Trophoblast cell (in vitro differentiated cells and primary cell): Measurements from ENCODE around the gene LRRC4B.
"Not testable (repeated sequence)": the region's sequence is repeated elsewhere in the genome, so short reads cannot be mapped to it uniquely, and the experiment has no call there.

Experiments used
- DNase-seq, 2 donors: peaks; one replicate each; pipeline ENCODE4 v3.0.0-alpha.2; 2016
- H2AFZ ChIP-seq: 2 replicates; pipeline ENCODE4 v1.6.1; 2013; ENCODE audit warnings: low read length, moderate library complexity, mild to moderate bottlenecking; ENCODE audit not compliant: insufficient read depth, poor library complexity
- H2AK5ac ChIP-seq: 2 replicates; pipeline ENCODE4 v1.6.1; 2013; ENCODE audit warnings: mild to moderate bottlenecking, low read length
- H2BK120ac ChIP-seq: 2 replicates; pipeline ENCODE4 v1.6.1; 2013; ENCODE audit warnings: low read length, mild to moderate bottlenecking, moderate library complexity; ENCODE audit not compliant: insufficient read depth, poor library complexity
- H2BK12ac ChIP-seq: 2 replicates; pipeline ENCODE4 v1.6.1; 2013; ENCODE audit warnings: mild to moderate bottlenecking, low read length, moderate library complexity
- H2BK5ac ChIP-seq: 2 replicates; pipeline ENCODE4 v1.6.1; 2013; ENCODE audit warnings: low read length, low read depth, moderate library complexity, mild to moderate bottlenecking; ENCODE audit not compliant: poor library complexity
- H3K14ac ChIP-seq: 2 replicates; pipeline ENCODE4 v1.6.1; 2013; ENCODE audit warnings: mild to moderate bottlenecking, low read length
- H3K18ac ChIP-seq: 2 replicates; pipeline ENCODE4 v1.6.1; 2013; ENCODE audit warnings: mild to moderate bottlenecking, low read length
- H3K23ac ChIP-seq: 2 replicates; pipeline ENCODE4 v1.6.1; 2013; ENCODE audit warnings: low read length
- H3K27ac ChIP-seq: 2 replicates; pipeline ENCODE4 v1.5.1; 2013; ENCODE audit warnings: low read depth, mild to moderate bottlenecking, inconsistent platforms, low read length, moderate library complexity
- H3K27me3 ChIP-seq: 2 replicates; pipeline ENCODE4 v1.6.1; 2013; ENCODE audit warnings: inconsistent platforms, mild to moderate bottlenecking, low read length, moderate library complexity; ENCODE audit not compliant: insufficient read depth
- H3K36me3 ChIP-seq, 2 experiments: 1 replicate in 1 of 2; 2 replicates in 1 of 2; pipeline ENCODE4 v1.6.1; 2013; ENCODE audit warnings: low read length in 2 of 2, mild to moderate bottlenecking in 2 of 2, moderate library complexity in 1 of 2; ENCODE audit not compliant: insufficient read depth in 2 of 2, control insufficient read depth in 1 of 2
- H3K4ac ChIP-seq: 2 replicates; pipeline ENCODE4 v1.6.1; 2013; ENCODE audit warnings: low read depth, mild to moderate bottlenecking, low read length, moderate library complexity
- H3K4me1 ChIP-seq, 2 experiments: 1 replicate in 1 of 2; 2 replicates in 1 of 2; pipeline ENCODE4 v1.6.1; 2013; ENCODE audit warnings: low read length in 2 of 2, mild to moderate bottlenecking in 2 of 2, moderate library complexity in 1 of 2; ENCODE audit not compliant: insufficient read depth in 2 of 2, control insufficient read depth in 1 of 2
- H3K4me2 ChIP-seq: 2 replicates; pipeline ENCODE4 v1.6.1; 2013; ENCODE audit warnings: inconsistent platforms, mild to moderate bottlenecking, low read length, moderate library complexity
- H3K4me3 ChIP-seq: 2 replicates; pipeline ENCODE4 v1.5.1; 2013; ENCODE audit warnings: mild to moderate bottlenecking, low read depth, low read length, inconsistent platforms
- H3K79me1 ChIP-seq: one replicate; pipeline ENCODE4 v1.6.1; 2013; ENCODE audit warnings: low read length
- H3K79me2 ChIP-seq: 2 replicates; pipeline ENCODE4 v1.6.1; 2013; ENCODE audit warnings: low read length, mild to moderate bottlenecking; ENCODE audit not compliant: control insufficient read depth, insufficient read depth, poor library complexity
- H3K9ac ChIP-seq: 2 replicates; pipeline ENCODE4 v1.6.1; 2013; ENCODE audit warnings: mild to moderate bottlenecking, low read length
- H3K9me3 ChIP-seq: 2 replicates; pipeline ENCODE4 v1.6.1; 2013; ENCODE audit warnings: low read depth, mild to moderate bottlenecking, control low read depth, inconsistent platforms, low read length; ENCODE audit not compliant: insufficient read depth
- H4K12ac ChIP-seq: 2 replicates; pipeline ENCODE4 v1.6.1; 2013; ENCODE audit warnings: low read depth, mild to moderate bottlenecking, low read length, moderate library complexity
- H4K8ac ChIP-seq: 2 replicates; pipeline ENCODE4 v1.6.1; 2013; ENCODE audit warnings: low read depth, mild to moderate bottlenecking, low read length, moderate library complexity
- H4K91ac ChIP-seq: one replicate; pipeline ENCODE4 v1.6.1; 2013; ENCODE audit warnings: low read depth, mild to moderate bottlenecking, low read length, moderate library complexity
- WGBS: extraction: QIAGEN DNeasy Blood & Tissue Kit; methylation state at CpG from one replicate; pipeline ENCODE4 v1.1.7; 2013; ENCODE audit warnings: missing lambda C conversion rate; ENCODE audit not compliant: insufficient read length, insufficient coverage; ENCODE audit errors: extremely low coverage; 5-methylcytosine and 5-hydroxymethylcytosine counted together

LRRC4B gene

GRCh38 chr19:50581795-50582660, 13.8 kb upstream of the LRRC4B start:
- not testable (repeated sequence) for H4K8ac ChIP-seq, H3K9me3 ChIP-seq, H3K79me1 ChIP-seq, H2AK5ac ChIP-seq, H3K79me2 ChIP-seq, H4K12ac ChIP-seq, H3K4ac ChIP-seq, H2AFZ ChIP-seq, H3K14ac ChIP-seq, H3K4me1 ChIP-seq, DNase-seq, H3K9ac ChIP-seq, H3K27me3 ChIP-seq, H2BK12ac ChIP-seq, H3K4me3 ChIP-seq, H4K91ac ChIP-seq, H3K23ac ChIP-seq, H3K4me2 ChIP-seq, H2BK5ac ChIP-seq, H3K18ac ChIP-seq, H2BK120ac ChIP-seq, H3K36me3 ChIP-seq
- WGBS = no CpG with 5 or more reads among the region's 24 CpGs
- H3K27ac ChIP-seq = peak overlapping the region; percentile 43

GRCh38 chr19:50580970-50581634, 12.9 kb upstream of the LRRC4B start:
- no peak overlapping the region for H2BK12ac ChIP-seq
- no peak overlapping the region for H3K23ac ChIP-seq
- H3K14ac ChIP-seq = no peak overlapping the region
- no peak overlapping the region for H4K91ac ChIP-seq
- no peak for DNase-seq
- no peak overlapping the region for H4K12ac ChIP-seq
- H3K27ac ChIP-seq = peak overlapping the region; percentile 43
- no peak overlapping the region for H2BK5ac ChIP-seq
- H4K8ac ChIP-seq = no peak overlapping the region
- H3K18ac ChIP-seq = no peak overlapping the region
- H3K4me1 ChIP-seq = peaks cover 3 to 7% of the 10 kb centered on the region in 2 experiments
- no CpG with 5 or more reads among the region's 13 CpGs for WGBS
- H3K4me3 ChIP-seq = no peak overlapping the region
- no peaks in the 10 kb centered on the region for H3K27me3 ChIP-seq
- H3K9ac ChIP-seq = no peak overlapping the region
- no peak overlapping the region for H2AFZ ChIP-seq
- no peaks in the 10 kb centered on the region for H3K36me3 ChIP-seq
- H2AK5ac ChIP-seq = no peak overlapping the region
- no peaks in the 10 kb centered on the region for H3K79me2 ChIP-seq
- H3K4ac ChIP-seq = no peak overlapping the region
- H3K4me2 ChIP-seq = no peak overlapping the region
- H2BK120ac ChIP-seq = no peak overlapping the region
- H3K79me1 ChIP-seq = peaks cover 2% of the 10 kb centered on the region
- H3K9me3 ChIP-seq = peaks cover 4% of the 10 kb centered on the region

GRCh38 chr19:50580240-50580639, 12.0 kb upstream of the LRRC4B start:
- Histone ChIP-seq H3K79me2 (no peaks in the 10 kb centered on the region), H4K8ac (no peak overlapping the region), H3K9me3 (peaks cover 4% of the 10 kb centered on the region), H2AFZ (no peak overlapping the region), H3K79me1 (peaks cover 2% of the 10 kb centered on the region), H3K14ac (no peak overlapping the region), H3K9ac (no peak overlapping the region), H2BK120ac (peak overlapping the region; percentile 95), H3K4me2 (no peak overlapping the region), H2BK12ac (no peak overlapping the region), H2BK5ac (no peak overlapping the region), H3K27me3 (no peaks in the 10 kb centered on the region), H4K91ac (peak overlapping the region; percentile 1), H3K27ac (peak overlapping the region; percentile 1), H4K12ac (no peak overlapping the region), H3K36me3 (no peaks in the 10 kb centered on the region), H3K4me3 (no peak overlapping the region), H3K18ac (no peak overlapping the region), H2AK5ac (no peak overlapping the region), H3K23ac (no peak overlapping the region), H3K4ac (no peak overlapping the region), H3K4me1 (peaks cover 3 to 7% of the 10 kb centered on the region in 2 experiments)
- DNase-seq = no peak
- WGBS = no CpG with 5 or more reads among the region's 6 CpGs

- not testable (repeated sequence) for H4K12ac ChIP-seq, H3K9me3 ChIP-seq, H3K4ac ChIP-seq, H2BK5ac ChIP-seq, H3K79me1 ChIP-seq, H3K27ac ChIP-seq, H2AK5ac ChIP-seq, H3K4me1 ChIP-seq, H2BK120ac ChIP-seq, H3K14ac ChIP-seq, H3K36me3 ChIP-seq, H3K4me2 ChIP-seq, H3K27me3 ChIP-seq, H4K91ac ChIP-seq, H3K4me3 ChIP-seq, H4K8ac ChIP-seq, DNase-seq, H3K23ac ChIP-seq, H3K9ac ChIP-seq, H2BK12ac ChIP-seq, H3K79me2 ChIP-seq, H3K18ac ChIP-seq, H2AFZ ChIP-seq
- WGBS = no CpG with 5 or more reads among the region's 3 CpGs
Observed at GRCh38 chr19:50576769-50577168, 8.5 kb upstream of the LRRC4B start.
